ENCODE data around the gene LDB2. TPM values are rescaled to one million over a fixed set of nuclear protein-coding genes. Genes with fewer than 3 reads are reported as not detected.
"Not testable (repeated sequence)": the region's sequence is repeated elsewhere in the genome, so short reads cannot be mapped to it uniquely, and the experiment has no call there.

LDB2 gene
- total and polyA plus RNA-seq, 7 donors, result 7.0 to 18.9 (median 10.1) TPM

GRCh38 chr4:16532240-16532970 is 366.0 kb downstream of the LDB2 start:
- TF ChIP-seq, protein P1, sequence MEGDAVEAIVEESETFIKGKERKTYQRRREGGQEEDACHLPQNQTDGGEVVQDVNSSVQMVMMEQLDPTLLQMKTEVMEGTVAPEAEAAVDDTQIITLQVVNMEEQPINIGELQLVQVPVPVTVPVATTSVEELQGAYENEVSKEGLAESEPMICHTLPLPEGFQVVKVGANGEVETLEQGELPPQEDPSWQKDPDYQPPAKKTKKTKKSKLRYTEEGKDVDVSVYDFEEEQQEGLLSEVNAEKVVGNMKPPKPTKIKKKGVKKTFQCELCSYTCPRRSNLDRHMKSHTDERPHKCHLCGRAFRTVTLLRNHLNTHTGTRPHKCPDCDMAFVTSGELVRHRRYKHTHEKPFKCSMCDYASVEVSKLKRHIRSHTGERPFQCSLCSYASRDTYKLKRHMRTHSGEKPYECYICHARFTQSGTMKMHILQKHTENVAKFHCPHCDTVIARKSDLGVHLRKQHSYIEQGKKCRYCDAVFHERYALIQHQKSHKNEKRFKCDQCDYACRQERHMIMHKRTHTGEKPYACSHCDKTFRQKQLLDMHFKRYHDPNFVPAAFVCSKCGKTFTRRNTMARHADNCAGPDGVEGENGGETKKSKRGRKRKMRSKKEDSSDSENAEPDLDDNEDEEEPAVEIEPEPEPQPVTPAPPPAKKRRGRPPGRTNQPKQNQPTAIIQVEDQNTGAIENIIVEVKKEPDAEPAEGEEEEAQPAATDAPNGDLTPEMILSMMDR (IDR thresholded peaks at IDR 0.05), result no peak
- H3K27me3 ChIP-seq (ENCODE audit: insufficient read depth in 3 of 3, low read length in 2 of 3), result no peaks in the 10 kb centered on the region
- WGBS, 3 donors, result 18 to 35% (median 23%) methylated on average over 6 of the region's 6 CpGs
- no peak overlapping the region for H3K4me3 ChIP-seq
- no peaks in the 10 kb centered on the region for H3K36me3 ChIP-seq (ENCODE audit: insufficient read depth in 1 of 2, low read depth in 1 of 2)
- peaks cover 8% of the 10 kb centered on the region for H3K4me1 ChIP-seq
- peak in 3 of 4 donors; percentile 53 to 60 (median 56) for ATAC-seq
- intact Hi-C loops (cut with DNase I), result no loop called here
- H3K9me3 ChIP-seq, result no peaks in the 10 kb centered on the region
- H3K27ac ChIP-seq, result no peak overlapping the region
- DNase-seq, result no peak

DNA sequence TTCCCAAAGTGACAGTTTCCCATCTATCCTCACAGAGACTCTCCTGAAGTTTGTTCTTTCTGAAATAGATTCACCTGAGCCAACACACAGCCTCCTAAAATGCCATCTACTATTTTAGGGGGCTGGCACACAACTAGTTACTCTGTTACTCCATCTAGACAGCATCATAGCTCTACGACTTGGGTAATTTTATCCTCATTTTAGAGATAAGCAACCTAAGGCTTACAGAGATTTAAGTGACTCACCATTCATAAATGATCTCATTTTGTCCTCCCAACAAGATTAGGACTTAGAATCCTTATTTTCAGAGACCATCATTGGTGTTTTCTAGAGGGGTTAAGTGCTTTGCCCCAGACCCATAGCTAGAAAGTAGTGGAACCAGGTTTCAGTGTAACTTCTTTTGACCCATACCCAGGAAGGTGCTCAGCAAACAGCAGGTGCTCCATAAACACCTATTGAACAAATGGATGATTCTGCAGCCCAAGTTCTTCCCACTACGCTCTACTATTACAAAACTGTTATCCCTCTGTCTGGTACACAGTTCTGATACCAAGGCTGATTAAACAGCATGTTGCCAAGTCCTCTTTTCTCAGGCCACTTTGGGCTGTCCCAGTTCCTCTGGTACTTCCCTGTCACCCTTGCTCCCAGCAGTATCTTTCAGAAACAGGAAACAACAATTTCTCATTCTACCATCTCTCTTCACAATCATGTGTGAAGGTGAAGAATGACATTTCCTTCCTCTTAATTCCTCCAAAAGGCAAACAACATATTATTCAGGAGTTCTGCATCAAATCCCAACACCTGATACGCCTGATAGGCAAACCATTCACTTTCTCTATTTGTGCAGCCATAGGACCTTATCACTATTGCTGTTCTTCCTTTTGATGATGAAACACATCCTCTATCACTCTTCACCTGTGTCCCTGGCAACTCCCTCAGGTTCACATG is 367.5 kb downstream of the LDB2 start:
- intact Hi-C loops (cut with DNase I), result no loop called here
- no peaks in the 10 kb centered on the region for H3K36me3 ChIP-seq (ENCODE audit: insufficient read depth in 1 of 2, low read depth in 1 of 2)
- no peaks in the 10 kb centered on the region for H3K27me3 ChIP-seq (ENCODE audit: insufficient read depth in 3 of 3, low read length in 2 of 3)
- no peak overlapping the region for H3K27ac ChIP-seq
- ATAC-seq (no peak), DNase-seq (no peak)
- no peak overlapping the region for H3K4me3 ChIP-seq
- no peaks in the 10 kb centered on the region for H3K9me3 ChIP-seq
- H3K4me1 ChIP-seq, result peaks cover 8% of the 10 kb centered on the region
- 68 to 84% (median 68%) methylated on average over 3 of the region's 3 CpGs for WGBS, 3 donors
- TF ChIP-seq, protein P1 (IDR thresholded peaks at IDR 0.05), result no peak

GRCh38 chr4:16524911-16525554 is 373.4 kb downstream of the LDB2 start:
- Histone ChIP-seq H3K4me1 (no peaks in the 10 kb centered on the region), H3K4me3 (no peak overlapping the region), H3K9me3 (no peaks in the 10 kb centered on the region), H3K27me3 (ENCODE audit: insufficient read depth in 3 of 3, low read length in 2 of 3) (no peaks in the 10 kb centered on the region), H3K27ac (no peak overlapping the region), H3K36me3 (ENCODE audit: insufficient read depth in 1 of 2, low read depth in 1 of 2) (no peaks in the 10 kb centered on the region)
- DNase-seq, result peak in 1 of 2 donors; percentile 44
- 34 to 50% (median 36%) methylated on average over 5 of the region's 5 CpGs for WGBS, 3 donors
- peak in 3 of 4 donors; percentile 53 to 63 (median 61) for ATAC-seq
- intact Hi-C loops (cut with DNase I), result no loop called here
- TF ChIP-seq, protein P1 (IDR thresholded peaks at IDR 0.05), result no peak

- H3K9me3 ChIP-seq, result no peaks in the 10 kb centered on the region
- no peaks in the 10 kb centered on the region for H3K4me1 ChIP-seq
- ATAC-seq (no peak), DNase-seq (no peak)
- no peak overlapping the region for H3K27ac ChIP-seq
- H3K4me3 ChIP-seq, result no peak overlapping the region
- H3K27me3 ChIP-seq (ENCODE audit: insufficient read depth in 3 of 3, low read length in 2 of 3), result no peaks in the 10 kb centered on the region
- intact Hi-C loops (cut with DNase I), result no loop called here
- TF ChIP-seq, protein P1 (IDR thresholded peaks at IDR 0.05), result no peak
- H3K36me3 ChIP-seq (ENCODE audit: insufficient read depth in 1 of 2, low read depth in 1 of 2), result no peaks in the 10 kb centered on the region
- 48 to 59% (median 54%) methylated on average over 5 of the region's 5 CpGs for WGBS, 3 donors
Observed at GRCh38 chr4:16524406-16524805, 374.0 kb downstream of the LDB2 start.

- not testable (repeated sequence) for ATAC-seq
Observed at GRCh38 chr4:16523526-16523925, 374.9 kb downstream of the LDB2 start.

More at GRCh38 chr4:16523526-16523925, 374.9 kb downstream of the LDB2 start:
- H3K36me3 ChIP-seq (ENCODE audit: insufficient read depth in 1 of 2, low read depth in 1 of 2); H3K27me3 ChIP-seq (ENCODE audit: insufficient read depth in 3 of 3, low read length in 2 of 3); H3K27ac ChIP-seq; intact Hi-C loops (cut with DNase I); H3K4me1 ChIP-seq; H3K4me3 ChIP-seq; H3K9me3 ChIP-seq; DNase-seq: not testable (repeated sequence)
- WGBS, 3 donors, result 88 to 95% (median 91%) methylated on average over 6 of the region's 6 CpGs

Measured in psoas muscle (tissue), 8 donors.